HL-60 (cell line): ENCODE results near the gene AIG1.

Experiments
- CTCF ChIP-seq: IDR thresholded peaks from one replicate; pipeline ENCODE4 v1.5.1; 2011; ENCODE audit warnings: low read length, control low read depth, inconsistent platforms; ENCODE audit not compliant: insufficient read depth
- GABPA ChIP-seq: IDR thresholded peaks from 2 replicates; pipeline ENCODE4 v1.6.1; 2012; ENCODE audit warnings: low read depth
- POLR2AphosphoS5 ChIP-seq: IDR thresholded peaks from 2 replicates; pipeline ENCODE4 v1.6.1; 2012; ENCODE audit warnings: low read depth
- REST ChIP-seq: IDR thresholded peaks from 2 replicates; pipeline ENCODE4 v1.6.1; 2012; ENCODE audit warnings: low read depth; ENCODE audit not compliant: insufficient replicate concordance
- SPI1 ChIP-seq: IDR thresholded peaks from 2 replicates; pipeline ENCODE4 v1.6.1; 2012; ENCODE audit warnings: low read depth, mild to moderate bottlenecking, borderline replicate concordance

- no peak for TF ChIP-seq CTCF
- no peak for TF ChIP-seq POLR2AphosphoS5
- no peak for TF ChIP-seq REST
- no peak for TF ChIP-seq GABPA
- no peak for TF ChIP-seq SPI1
Observed at GRCh38 chr6:143188292-143188691, 127.6 kb downstream of the AIG1 start.
